AG04449 (cell line): ENCODE results near the gene RHOBTB1.

Source experiments
- CTCF ChIA-PET: fragments of 350-600 bp; formaldehyde crosslinking; extraction: SDS; loops from one replicate; lab custom pipeline; 2021; ENCODE audit warnings: antibody characterized with exemption; lab: Yijun Ruan, JAX
- POLR2A ChIA-PET: fragments of 400-600, 350-600 bp; formaldehyde crosslinking; extraction: SDS; loops from one replicate; lab custom pipeline; 2020; ENCODE audit warnings: antibody characterized with exemption, inconsistent platforms; lab: Yijun Ruan, JAX
- DNase-seq: peaks from one replicate; pipeline ENCODE4 v3.0.0-alpha.2; 2010; ENCODE audit warnings: low read depth, low spot score
- H3K4me3 ChIP-seq: 2 replicates; pipeline ENCODE4 v1.5.1; 2011; ENCODE audit warnings: low read depth, mild to moderate bottlenecking, control low read depth, low read length
- TF ChIP-seq, protein P1 (sequence below): IDR thresholded peaks from one replicate; pipeline ENCODE4 v1.5.1; 2011; ENCODE audit warnings: mild to moderate bottlenecking, moderate library complexity, low read length, control low read depth, inconsistent platforms; ENCODE audit not compliant: insufficient read depth; ENCODE audit errors: missing control alignments

The RHOBTB1 gene

DNA sequence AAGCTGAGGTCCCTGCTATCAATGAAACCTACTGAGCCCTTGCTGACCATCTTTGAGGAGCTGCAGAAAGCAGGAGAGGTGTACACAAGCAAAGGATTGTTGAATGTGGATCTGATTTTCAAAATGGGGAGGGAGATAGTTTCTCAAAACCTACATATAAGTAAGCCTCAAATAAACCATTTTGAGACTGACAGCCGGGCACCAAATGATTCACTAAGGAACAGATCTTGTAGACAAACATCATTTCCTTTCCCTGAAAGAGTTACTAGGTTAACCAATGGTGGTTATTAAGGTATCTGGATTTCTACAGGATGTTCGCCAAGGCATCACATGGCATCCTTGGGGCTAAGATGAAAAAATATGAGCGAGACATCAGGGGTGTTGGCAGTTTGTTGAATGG lies 24.5 kb upstream of the RHOBTB1 start:
- no peak overlapping the region for H3K4me3 ChIP-seq
- DNase-seq, result no peak
- ChIA-PET CTCF (interaction anchor here (1.5 kb wide), 1 partner anchor 12 kb away, joined by 5 read pairs; no protein-coding TSS in a partner anchor), POLR2A (no interaction called here)
- TF ChIP-seq, protein P1, sequence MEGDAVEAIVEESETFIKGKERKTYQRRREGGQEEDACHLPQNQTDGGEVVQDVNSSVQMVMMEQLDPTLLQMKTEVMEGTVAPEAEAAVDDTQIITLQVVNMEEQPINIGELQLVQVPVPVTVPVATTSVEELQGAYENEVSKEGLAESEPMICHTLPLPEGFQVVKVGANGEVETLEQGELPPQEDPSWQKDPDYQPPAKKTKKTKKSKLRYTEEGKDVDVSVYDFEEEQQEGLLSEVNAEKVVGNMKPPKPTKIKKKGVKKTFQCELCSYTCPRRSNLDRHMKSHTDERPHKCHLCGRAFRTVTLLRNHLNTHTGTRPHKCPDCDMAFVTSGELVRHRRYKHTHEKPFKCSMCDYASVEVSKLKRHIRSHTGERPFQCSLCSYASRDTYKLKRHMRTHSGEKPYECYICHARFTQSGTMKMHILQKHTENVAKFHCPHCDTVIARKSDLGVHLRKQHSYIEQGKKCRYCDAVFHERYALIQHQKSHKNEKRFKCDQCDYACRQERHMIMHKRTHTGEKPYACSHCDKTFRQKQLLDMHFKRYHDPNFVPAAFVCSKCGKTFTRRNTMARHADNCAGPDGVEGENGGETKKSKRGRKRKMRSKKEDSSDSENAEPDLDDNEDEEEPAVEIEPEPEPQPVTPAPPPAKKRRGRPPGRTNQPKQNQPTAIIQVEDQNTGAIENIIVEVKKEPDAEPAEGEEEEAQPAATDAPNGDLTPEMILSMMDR, result no peak

DNA sequence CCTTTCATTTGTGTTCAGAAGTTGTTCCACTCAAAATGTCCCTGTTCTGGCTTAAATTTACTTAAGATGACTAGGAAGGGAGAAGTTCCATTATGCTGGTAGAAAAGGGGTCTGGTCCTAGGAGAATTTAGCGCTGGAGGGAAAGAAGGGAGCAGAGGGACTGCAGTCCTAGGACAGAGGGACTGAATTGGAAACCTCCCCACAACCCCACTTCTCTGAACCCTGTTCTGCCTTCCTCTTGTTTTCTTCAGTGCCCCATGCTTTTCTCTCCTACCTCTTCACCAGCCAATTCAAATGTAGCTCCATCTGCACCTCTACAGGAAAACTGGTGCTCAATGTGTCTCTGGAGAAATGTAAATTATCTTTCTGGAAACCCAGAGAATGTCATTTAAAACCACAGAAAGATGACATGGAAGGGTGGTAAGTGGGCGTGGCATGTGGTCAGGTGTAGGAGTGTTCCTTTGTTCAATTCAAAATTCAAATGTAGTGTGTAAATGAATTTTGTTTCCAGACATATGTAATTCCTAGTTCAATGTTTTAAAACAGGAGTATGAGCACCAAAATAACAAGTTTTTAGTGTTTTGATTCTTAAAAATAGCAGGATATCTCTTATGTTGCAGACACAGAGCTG lies 24.0 kb upstream of the RHOBTB1 start:
- no peak overlapping the region for H3K4me3 ChIP-seq
- no peak for DNase-seq
- ChIA-PET CTCF (no interaction called here), POLR2A (no interaction called here)
- TF ChIP-seq, protein P1, result no peak

DNA sequence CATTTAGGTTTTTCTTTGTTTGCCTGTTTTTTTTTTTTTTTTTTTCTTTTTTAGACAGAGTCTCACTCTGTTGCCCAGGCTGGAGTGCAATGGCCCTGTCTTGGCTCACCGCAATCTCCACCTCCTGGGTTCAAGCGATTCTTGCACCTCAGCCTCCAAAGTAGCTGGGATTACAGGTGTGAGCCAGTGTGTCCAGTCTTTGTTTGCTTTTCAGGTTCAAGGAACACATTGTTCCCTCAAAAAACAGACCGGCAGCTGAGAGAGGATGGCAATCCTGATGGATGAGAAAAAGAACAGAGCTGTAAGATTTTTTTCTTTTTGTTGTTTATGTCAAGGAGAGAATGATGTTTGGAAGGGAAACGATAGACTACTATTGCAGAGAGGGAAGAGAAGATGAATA lies 23.3 kb upstream of the RHOBTB1 start:
- no peak overlapping the region for H3K4me3 ChIP-seq
- CTCF ChIA-PET, result no interaction called here
- DNase-seq, result no peak
- TF ChIP-seq, protein P1, result no peak
- POLR2A ChIA-PET, result no interaction called here

DNA sequence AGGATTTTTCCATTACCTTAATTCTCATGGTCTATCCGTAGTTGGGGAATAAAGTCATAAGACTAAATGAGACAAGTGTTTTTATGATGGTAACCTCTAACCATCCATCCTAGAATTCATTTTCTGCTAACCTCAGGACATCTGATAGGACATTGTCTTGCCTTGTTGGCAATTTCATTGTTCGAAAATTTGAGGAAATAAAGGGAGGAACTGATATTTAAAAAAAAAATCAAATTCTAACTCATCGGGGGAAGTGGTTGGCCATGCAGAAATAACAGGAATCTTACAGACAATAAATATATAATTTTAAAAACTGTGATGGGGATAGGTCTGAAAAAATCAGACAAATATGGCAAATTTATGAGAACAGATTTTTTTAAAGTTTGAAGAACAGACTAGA lies 21.7 kb upstream of the RHOBTB1 start:
- TF ChIP-seq, protein P1, result no peak
- no peak for DNase-seq
- ChIA-PET CTCF (no interaction called here), POLR2A (no interaction called here)
- no peak overlapping the region for H3K4me3 ChIP-seq

DNA sequence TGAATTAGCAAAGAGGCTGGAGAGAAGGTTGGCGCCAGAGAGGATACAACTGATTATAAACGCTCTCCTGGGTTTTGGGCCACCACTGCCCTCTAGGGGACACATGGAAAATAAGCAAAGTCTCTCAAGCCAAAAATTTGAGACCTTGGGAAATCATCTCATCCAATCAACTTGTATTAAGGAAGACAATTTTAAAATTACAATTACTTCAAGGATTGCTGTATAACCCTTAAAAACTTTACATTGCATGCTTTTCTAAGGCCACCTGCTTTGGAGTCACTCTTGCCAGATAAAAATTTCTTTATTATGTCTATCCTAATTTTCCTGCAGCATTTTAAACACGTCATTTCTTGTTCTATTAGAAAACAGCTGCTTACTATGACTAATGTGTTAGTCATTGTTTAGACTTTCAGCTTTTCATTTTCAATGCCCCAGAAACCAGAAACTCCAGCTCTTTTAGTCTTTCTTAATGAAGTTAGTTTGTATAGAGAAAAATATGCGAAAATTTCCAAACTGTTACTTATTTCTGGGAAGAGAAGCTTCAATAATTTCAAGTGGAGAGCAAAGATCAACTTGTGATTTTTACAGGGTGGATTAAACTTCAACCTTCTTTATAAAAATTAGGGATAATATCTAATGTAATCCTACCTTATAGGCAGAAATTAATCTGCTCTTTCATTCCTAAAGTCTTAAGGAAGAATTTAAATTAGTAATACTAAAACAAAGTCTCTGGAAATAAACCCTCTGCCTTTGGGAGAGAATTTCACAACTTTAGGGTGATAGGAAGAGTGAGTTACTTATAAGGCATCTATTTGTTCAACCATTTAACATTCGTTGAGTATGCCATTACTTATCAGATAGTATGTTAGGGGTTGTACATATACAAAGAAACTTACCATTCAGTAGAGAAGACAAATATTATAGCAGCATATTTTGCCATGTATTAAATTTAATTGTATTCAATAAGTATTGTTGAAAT lies 20.6 kb upstream of the RHOBTB1 start:
- no peak overlapping the region for H3K4me3 ChIP-seq
- TF ChIP-seq, protein P1, result peak; percentile 65
- DNase-seq, result peak; percentile 51
- ChIA-PET CTCF (interaction anchor here (0.8 to 1.3 kb wide), 9 partner anchors 9 to 167 kb away, joined by 3 to 9 read pairs (median 3); no protein-coding TSS in a partner anchor), POLR2A (no interaction called here)
